VCaP (cell line): ENCODE data around the gene TFR2.

ENCODE experiments used
- H3K27ac ChIP-seq: fragments of 450-650 bp; 2 replicates; pipeline ENCODE4 v1.5.1; 2017
- CTCF ChIP-seq: fragments of 450-650 bp; conservative IDR thresholded peaks from 2 replicates; pipeline ENCODE4 v1.5.1; 2017; ENCODE audit warnings: mild to moderate bottlenecking, moderate library complexity

Gene TFR2

GRCh38 chr7:100611983-100612729, 29.2 kb downstream of the TFR2 start, which contains the start of gene MOSPD3:
Gene MOSPD3 (plus strand): TSS chr7:100612540. CDS start chr7:100612792, 252 bp downstream.
- H3K27ac ChIP-seq, result peak within 1 kb of the TSS; percentile 84
- no peak for TF ChIP-seq CTCF

GRCh38 chr7:100609958-100610357, 31.4 kb downstream of the TFR2 start:
- TF ChIP-seq CTCF, result no peak
- no peak overlapping the region for H3K27ac ChIP-seq

- no peak overlapping the region for H3K27ac ChIP-seq
- no peak for TF ChIP-seq CTCF
Observed at GRCh38 chr7:100607111-100607510, 34.2 kb downstream of the TFR2 start.

DNA sequence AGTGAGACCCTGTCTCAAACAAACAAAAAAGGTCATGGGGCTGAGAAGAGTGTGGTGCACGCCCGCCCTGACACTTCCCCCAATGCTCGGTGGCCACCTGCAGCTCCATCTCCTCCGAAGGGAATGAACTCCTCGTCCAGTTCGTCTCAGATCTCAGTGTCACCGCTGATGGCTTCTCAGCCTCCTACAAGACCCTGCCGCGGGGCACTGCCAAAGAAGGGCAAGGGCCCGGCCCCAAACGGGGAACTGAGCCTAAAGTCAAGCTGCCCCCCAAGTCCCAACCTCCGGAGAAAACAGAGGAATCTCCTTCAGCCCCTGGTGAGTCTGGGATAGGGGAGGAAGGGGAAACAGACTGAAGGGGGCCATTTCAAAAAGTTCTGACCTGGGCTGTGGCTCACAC, 35.0 kb downstream of the TFR2 start:
- no peak for TF ChIP-seq CTCF
- no peak overlapping the region for H3K27ac ChIP-seq

DNA sequence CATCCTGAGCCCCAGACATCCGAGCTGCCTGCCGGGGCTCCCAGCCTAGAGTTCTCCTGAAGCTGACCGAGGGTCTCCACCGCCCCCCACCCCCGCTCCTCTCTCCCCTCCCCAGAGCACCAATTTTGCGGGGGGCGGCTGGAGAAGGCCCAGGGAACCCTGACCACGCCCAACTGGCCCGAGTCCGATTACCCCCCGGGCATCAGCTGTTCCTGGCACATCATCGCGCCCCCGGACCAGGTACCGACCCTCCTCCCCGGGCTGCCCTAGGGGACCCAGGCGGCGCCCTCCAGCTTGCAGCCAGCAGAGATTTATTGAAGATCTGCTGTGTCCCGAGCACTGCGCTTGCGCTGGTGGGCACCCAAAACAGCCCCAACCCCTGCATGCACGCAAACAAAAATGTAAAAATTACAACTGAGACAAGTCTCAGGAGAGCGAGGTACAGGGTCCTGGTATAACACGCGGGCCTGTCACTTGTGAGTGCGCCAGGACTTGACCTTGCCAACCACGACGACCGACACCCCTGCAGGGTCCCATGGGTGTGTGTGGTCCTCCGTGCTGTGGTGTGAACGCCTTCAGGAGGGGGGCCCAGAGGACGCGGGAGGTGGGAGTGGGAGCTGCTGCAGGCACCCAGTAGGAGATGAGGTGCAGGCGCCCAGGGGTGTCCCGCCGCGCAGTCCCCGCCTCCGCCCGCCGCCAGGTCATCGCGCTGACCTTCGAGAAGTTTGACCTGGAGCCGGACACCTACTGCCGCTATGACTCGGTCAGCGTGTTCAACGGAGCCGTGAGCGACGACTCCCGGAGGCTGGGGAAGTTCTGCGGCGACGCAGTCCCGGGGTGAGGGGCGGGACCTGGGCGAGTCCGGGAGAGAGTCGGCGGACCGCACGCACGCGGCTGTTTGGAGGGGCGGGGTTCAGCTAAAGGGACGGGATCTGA, 36.1 kb downstream of the TFR2 start:
- peak; percentile 8; the same call in 1 of the 2 replicates for TF ChIP-seq CTCF
- peak overlapping the region; percentile 59; the same call in 1 of the 2 replicates for H3K27ac ChIP-seq

DNA sequence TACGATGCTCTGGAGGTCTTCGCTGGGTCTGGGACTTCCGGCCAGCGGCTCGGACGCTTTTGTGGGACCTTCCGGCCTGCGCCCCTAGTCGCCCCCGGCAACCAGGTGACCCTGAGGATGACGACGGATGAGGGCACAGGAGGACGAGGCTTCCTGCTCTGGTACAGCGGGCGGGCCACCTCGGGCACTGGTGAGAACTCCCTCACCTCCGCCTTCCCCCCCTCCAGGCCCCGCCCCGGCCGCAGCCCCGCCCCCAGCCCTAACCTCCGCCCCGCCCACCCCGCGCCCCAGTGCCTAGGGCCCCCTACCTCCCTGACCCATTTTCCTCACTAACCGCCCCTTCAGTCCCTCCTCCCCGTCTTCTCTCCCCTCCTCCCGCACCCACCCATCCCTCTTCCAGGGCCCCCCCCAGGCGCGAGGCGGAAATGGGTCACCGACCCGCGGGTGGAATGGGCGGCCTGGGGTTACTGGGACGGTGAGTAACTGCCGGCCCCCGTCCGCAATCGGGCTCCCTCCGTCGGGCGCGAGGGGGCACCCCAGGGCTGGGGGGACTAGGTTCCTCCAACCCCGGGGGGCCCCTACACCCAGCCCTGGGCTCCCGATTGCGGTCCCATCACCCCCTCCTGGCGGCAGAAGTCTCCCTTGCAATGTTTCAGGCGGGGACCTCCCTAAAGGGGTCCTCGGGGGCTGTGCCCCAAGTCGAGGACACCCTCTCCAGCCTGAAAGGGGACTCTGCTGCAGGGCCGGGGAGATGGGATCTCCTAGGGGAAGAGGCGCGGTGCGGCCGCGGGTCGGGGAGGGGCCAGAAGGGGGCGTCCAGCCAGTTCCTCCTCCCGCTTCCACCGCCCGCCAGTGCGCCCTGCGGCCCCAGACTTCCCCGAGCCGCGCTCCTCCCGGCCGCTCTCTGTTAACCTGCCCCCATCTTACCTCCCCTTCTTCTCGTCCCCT, 37.0 kb downstream of the TFR2 start:
- TF ChIP-seq CTCF, result peak; percentile 64
- peak overlapping the region; percentile 59; the same call in 1 of the 2 replicates for H3K27ac ChIP-seq
